Right cardiac atrium (tissue), 5 donors: Measurements from ENCODE around the gene ATP2A1. TPM values are rescaled to one million over a fixed set of nuclear protein-coding genes. Genes with fewer than 3 reads are reported as not detected.
"Not testable (repeated sequence)": the region's sequence is repeated elsewhere in the genome, so short reads cannot be mapped to it uniquely, and the experiment has no call there.

Source experiments
- ATAC-seq, 2 donors: fragments of 200-7000 bp; cut with Tn5 transposase; one replicate each; pipeline versions ENCODE4 v1.8.0 to v1.9.1; 2020; ENCODE audit warnings: moderate library complexity in 2 of 2, mild to moderate bottlenecking in 1 of 2
- DNase-seq, 3 donors: peaks; one replicate each; pipeline ENCODE4 v3.0.0-alpha.2; 2020
- H3K27ac ChIP-seq: one replicate; pipeline ENCODE4 v1.5.1; 2013; ENCODE audit warnings: mild to moderate bottlenecking, low read length, control low read depth, moderate library complexity
- H3K27me3 ChIP-seq: one replicate; pipeline ENCODE4 v1.6.1; 2013; ENCODE audit not compliant: control insufficient read depth, insufficient read depth
- H3K4me1 ChIP-seq: one replicate; pipeline ENCODE4 v1.6.1; 2013; ENCODE audit warnings: low read length; ENCODE audit not compliant: control insufficient read depth, insufficient read depth
- H3K4me3 ChIP-seq: one replicate; pipeline ENCODE4 v1.5.1; 2013; ENCODE audit warnings: low read length, control low read depth
- H3K9me3 ChIP-seq: one replicate; pipeline ENCODE4 v1.6.1; 2013; ENCODE audit warnings: low read length; ENCODE audit not compliant: control insufficient read depth
- WGBS: extraction: QIAGEN DNeasy Blood & Tissue Kit; methylation state at CpG from one replicate; pipeline ENCODE4 v1.1.7; 2013; 5-methylcytosine and 5-hydroxymethylcytosine counted together
- intact Hi-C, 4 donors: fragments of 100-400 bp; cut with DNase I; formaldehyde crosslinking; loops; one replicate each; pipeline versions ENCODE4 v1.11.0 to v1.14.0; 2022 to 2023
- microRNA-seq, 2 donors: library from miRNA; unstranded; fragments of <30 nt; microRNA quantifications; one replicate each; pipeline ENCODE4 v1.2.0, GENCODE V29; 2020 to 2021
- polyA plus RNA-seq: library from polyadenylated mRNA; stranded (reverse); fragments of 200-250 nt; gene quantifications from one replicate; pipeline ENCODE4 v1.2.3, GENCODE V29; 2013
- total RNA-seq, 4 donors: library from RNA; stranded (reverse); fragmentation: NEBNext Ultra II Directional; extraction: Animal tissue kit (Norgen Biotek cat#: 25700); gene quantifications; one replicate each; pipeline ENCODE4 v1.2.1, GENCODE V29; 2021
- donor health status: healthy with polysubstance abuse.
- donor health status: DM: no; HTN: yes; CAD: no.
- donor health status: DM: no; HTN: no; CAD: no.
- donor health status: DM: no; HTN: yes; CAD: no; lungs with severe emphysema.
- donor health status: DM: yes; HTN: yes; CAD: no.

ATP2A1 gene
- total and polyA plus RNA-seq, 5 donors, result 0.11 to 0.75 (median 0.48) TPM

DNA sequence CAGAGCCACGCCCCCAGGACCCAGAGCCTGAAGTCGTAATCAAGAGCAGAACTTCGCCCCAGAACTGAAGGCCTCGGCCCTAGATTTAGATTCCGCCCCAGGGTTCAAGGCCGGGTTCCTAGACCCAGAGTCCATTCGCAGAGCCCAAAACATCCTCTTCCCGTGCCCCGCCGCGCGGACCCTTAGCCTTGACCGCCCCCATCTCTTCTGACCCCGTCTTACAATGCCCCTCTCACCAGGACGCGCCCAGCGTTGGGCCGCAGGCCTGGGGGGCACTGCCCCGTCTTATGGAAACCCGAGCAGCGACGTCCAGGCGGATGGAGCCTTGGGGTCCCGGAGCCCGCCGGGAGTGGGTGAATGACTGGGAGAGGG, 58.5 kb downstream of the ATP2A1 start:
- H3K4me3 ChIP-seq, result no peak overlapping the region
- H3K4me1 ChIP-seq, result no peaks in the 10 kb centered on the region
- no peaks in the 10 kb centered on the region for H3K9me3 ChIP-seq
- peak in 1 of 2 donors; percentile 6 for ATAC-seq
- H3K27ac ChIP-seq, result no peak overlapping the region
- H3K27me3 ChIP-seq, result no peaks in the 10 kb centered on the region
- 67% methylated on average over 26 of the region's 26 CpGs for WGBS
- intact Hi-C loops, result no loop called here
- DNase-seq, result peak in 1 of 3 donors; percentile 67

GRCh38 chr16:28937222-28937876, 59.1 kb downstream of the ATP2A1 start:
- no peak for DNase-seq
- Histone ChIP-seq H3K27ac (no peak overlapping the region), H3K4me3 (no peak overlapping the region), H3K27me3 (no peaks in the 10 kb centered on the region), H3K4me1 (no peaks in the 10 kb centered on the region), H3K9me3 (no peaks in the 10 kb centered on the region)
- intact Hi-C loops, result no loop called here
- ATAC-seq, result no peak
- 80% methylated on average over 14 of the region's 14 CpGs for WGBS

- Histone ChIP-seq H3K27ac (no peak overlapping the region), H3K27me3 (no peaks in the 10 kb centered on the region), H3K4me3 (no peak overlapping the region), H3K4me1 (no peaks in the 10 kb centered on the region), H3K9me3 (no peaks in the 10 kb centered on the region)
- WGBS, result 83% methylated on average over 7 of the region's 7 CpGs
- intact Hi-C loops, result no loop called here
- no peak for DNase-seq
- ATAC-seq, result no peak
These were observed 60.4 kb downstream of the ATP2A1 start for GRCh38 chr16:28938721-28939120.

DNA sequence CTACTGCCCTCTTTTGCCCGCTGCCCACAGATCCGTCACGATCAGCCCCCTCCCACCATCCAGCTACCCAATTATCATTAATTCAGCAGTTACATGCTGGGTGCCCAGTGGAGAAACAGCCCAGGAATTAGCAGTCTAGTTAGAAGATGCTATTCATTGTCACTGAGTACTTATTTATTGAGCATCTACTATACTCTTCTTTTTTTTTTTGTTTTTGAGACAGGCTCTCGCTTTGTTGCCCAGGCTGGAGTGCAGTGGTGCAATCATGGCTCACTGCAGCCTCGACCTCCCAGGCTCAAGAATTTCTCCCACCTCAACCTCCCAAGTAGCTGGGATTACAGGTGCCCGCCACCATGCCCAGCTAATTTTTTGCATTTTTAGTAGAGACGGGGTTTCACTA, 61.5 kb downstream of the ATP2A1 start:
- not testable (repeated sequence) for H3K27ac ChIP-seq, H3K27me3 ChIP-seq, H3K4me1 ChIP-seq, H3K9me3 ChIP-seq, ATAC-seq, DNase-seq, H3K4me3 ChIP-seq
- intact Hi-C loops, result loop anchor here in 3 of 4 donors (5.0 to 10.0 kb wide), 2 partner anchors 65 to 118 kb away; partner anchors contain the start of genes ATP2A1 (in 2 of the 3) and ATXN2L (in 1 of the 3)
- WGBS, result 90% methylated on average over 7 of the region's 7 CpGs

- H3K4me1 ChIP-seq, result no peaks in the 10 kb centered on the region
- H3K27ac ChIP-seq, result no peak overlapping the region
- ATAC-seq, result no peak
- intact Hi-C loops, result loop anchor here in 3 of 4 donors (5.0 to 10.0 kb wide), 2 partner anchors 68 to 121 kb away; partner anchors contain the start of genes ATP2A1 (in 2 of the 3) and ATXN2L (in 1 of the 3)
- no peaks in the 10 kb centered on the region for H3K9me3 ChIP-seq
- no peak overlapping the region for H3K4me3 ChIP-seq
- no peaks in the 10 kb centered on the region for H3K27me3 ChIP-seq
- DNase-seq, result no peak
These were observed 65.0 kb downstream of the ATP2A1 start for GRCh38 chr16:28943281-28943680.

- H3K4me3 ChIP-seq, result no peak overlapping the region
- H3K27me3 ChIP-seq, result no peaks in the 10 kb centered on the region
- no peaks in the 10 kb centered on the region for H3K9me3 ChIP-seq
- ATAC-seq (no peak), DNase-seq (peak in 1 of 3 donors; percentile 2)
- intact Hi-C loops, result loop anchor here in 2 of 4 donors (10.0 kb wide), 1 partner anchor 72 kb away; the partner anchor contains the start of gene ATP2A1 (in 2 of the 2)
- no peak overlapping the region for H3K27ac ChIP-seq
- no peaks in the 10 kb centered on the region for H3K4me1 ChIP-seq
- WGBS, result 76% methylated on average over 4 of the region's 4 CpGs
These were observed 68.4 kb downstream of the ATP2A1 start for GRCh38 chr16:28946681-28947080.

DNA sequence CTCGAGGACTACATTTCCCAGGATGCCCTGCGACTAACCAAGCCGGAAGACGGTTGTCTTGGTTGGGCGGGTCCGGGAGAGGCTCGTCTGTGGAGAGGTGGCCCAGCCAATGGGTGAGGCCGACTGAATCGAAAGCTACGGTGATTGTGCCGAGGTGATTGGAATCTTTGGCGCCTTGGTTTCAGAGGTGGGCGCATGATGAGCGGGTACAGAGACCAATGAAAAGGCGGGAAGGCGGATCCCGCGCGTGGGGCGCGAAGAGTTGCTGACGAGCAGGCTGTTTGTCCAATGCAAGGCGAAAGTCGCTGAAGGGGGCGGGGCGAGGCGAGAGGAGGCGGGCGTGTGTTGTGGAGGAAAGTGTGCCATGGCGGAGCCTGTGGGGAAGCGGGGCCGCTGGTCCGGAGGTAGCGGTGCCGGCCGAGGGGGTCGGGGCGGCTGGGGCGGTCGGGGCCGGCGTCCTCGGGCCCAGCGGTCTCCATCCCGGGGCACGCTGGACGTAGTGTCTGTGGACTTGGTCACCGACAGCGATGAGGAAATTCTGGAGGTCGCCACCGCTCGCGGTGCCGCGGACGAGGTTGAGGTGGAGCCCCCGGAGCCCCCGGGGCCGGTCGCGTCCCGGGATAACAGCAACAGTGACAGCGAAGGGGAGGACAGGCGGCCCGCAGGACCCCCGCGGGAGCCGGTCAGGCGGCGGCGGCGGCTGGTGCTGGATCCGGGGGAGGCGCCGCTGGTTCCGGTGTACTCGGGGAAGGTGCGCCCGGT, 72.5 kb downstream of the ATP2A1 start, which contains the start of gene NFATC2IP:
Gene NFATC2IP (plus strand): TSS at position 290 of the 762 bp plus-strand sequence. CDS start 75 bp downstream, at position 365.
- Histone ChIP-seq H3K27me3 (no peaks in the 10 kb centered on the region), H3K27ac (peak within 1 kb of the TSS; percentile 49), H3K4me1 (no peaks in the 10 kb centered on the region), H3K4me3 (peak within 1 kb of the TSS; percentile 86), H3K9me3 (no peaks in the 10 kb centered on the region)
- intact Hi-C loops, result no loop called here
- ATAC-seq, result peak; percentile 98 to 99
- DNase-seq, result peak; percentile 99 to 100 (median 100)
- WGBS, result under 1% methylated on average over 79 of the region's 79 CpGs

DNA sequence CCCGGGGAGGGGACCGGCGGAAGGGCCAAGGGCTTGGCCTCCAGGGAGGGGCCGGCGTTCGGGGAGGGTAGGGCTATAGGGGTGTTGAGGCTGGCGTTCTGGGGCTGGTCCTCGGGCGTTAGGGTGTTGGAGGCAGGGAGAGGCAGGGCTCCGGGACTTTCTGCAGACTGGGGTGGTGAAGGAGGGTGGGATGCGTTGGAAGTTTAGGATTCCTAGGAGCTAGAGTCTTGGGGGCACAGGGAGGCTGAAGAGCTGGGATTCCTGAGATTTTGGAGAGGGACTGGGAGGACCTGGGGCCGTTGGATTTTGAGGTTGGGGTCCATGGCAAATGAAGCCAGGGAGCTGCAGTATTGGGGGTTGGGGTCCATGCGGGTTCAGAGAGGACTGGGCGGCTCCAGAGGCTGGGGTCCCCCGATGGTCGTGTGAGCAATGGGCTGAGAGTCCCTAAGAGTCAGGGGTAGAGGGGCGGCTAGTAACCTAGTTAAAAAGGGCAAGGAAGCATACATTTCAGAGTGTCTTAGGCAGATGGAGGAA, 73.2 kb downstream of the ATP2A1 start:
- H3K27me3 ChIP-seq, result no peaks in the 10 kb centered on the region
- WGBS, result 2% methylated on average over 17 of the region's 17 CpGs
- no peaks in the 10 kb centered on the region for H3K4me1 ChIP-seq
- no peaks in the 10 kb centered on the region for H3K9me3 ChIP-seq
- H3K4me3 ChIP-seq, result peak overlapping the region; percentile 86
- peak overlapping the region; percentile 40 for H3K27ac ChIP-seq
- DNase-seq (peak in 2 of 3 donors; percentile 30 to 82), ATAC-seq (peak; percentile 49 to 71)
- intact Hi-C loops, result no loop called here

Small RNA genes lying within 50 kb of the gene (microRNA-seq; reads per million reads assigned to microRNA genes)
- 0 reads per million in 2 donors for gene MIR4721

Other genes with a start within 250 kb of the ATP2A1 start
- under 1 TPM in 2 of 4 donors, not detected in 2; 0.44 to 0.95 TPM for gene NPIPB8, start 240.4 kb upstream of the ATP2A1 start, total RNA-seq
- not detected for gene NPIPB8, start 240.4 kb upstream of the ATP2A1 start, polyA plus RNA-seq
- gene EIF3C, start 167.0 kb upstream of the ATP2A1 start, total RNA-seq, result 100 to 1,000 TPM; 292 to 519 (median 437) TPM
- 241 TPM for gene EIF3C, start 167.0 kb upstream of the ATP2A1 start, polyA plus RNA-seq
- gene NPIPB9, start 126.7 kb upstream of the ATP2A1 start, total RNA-seq, result 1 to 10 TPM in 2 of 4 donors, not detected in 2; 1.3 to 1.6 TPM
- 0.45 TPM for gene NPIPB9, start 126.7 kb upstream of the ATP2A1 start, polyA plus RNA-seq
- gene ATXN2L, start 55.5 kb upstream of the ATP2A1 start, total RNA-seq, result 10 to 100 TPM; 55.3 to 59.8 (median 58.8) TPM
- gene ATXN2L, start 55.5 kb upstream of the ATP2A1 start, polyA plus RNA-seq, result 40.1 TPM
- 100 to 1,000 TPM; 160 to 188 (median 173) TPM for gene TUFM, start 32.1 kb upstream of the ATP2A1 start, total RNA-seq
- gene TUFM, start 32.1 kb upstream of the ATP2A1 start, polyA plus RNA-seq, result 227 TPM
- gene SH2B1, start 14.6 kb upstream of the ATP2A1 start, total RNA-seq, result 10 to 100 TPM; 38.6 to 50.2 (median 44.9) TPM
- gene SH2B1, start 14.6 kb upstream of the ATP2A1 start, polyA plus RNA-seq, result 41.7 TPM
- gene RABEP2, start 46.8 kb downstream of the ATP2A1 start, total RNA-seq, result 10 to 100 TPM; 13.4 to 24.3 (median 19.2) TPM
- 27.4 TPM for gene RABEP2, start 46.8 kb downstream of the ATP2A1 start, polyA plus RNA-seq
- under 1 TPM in 2 of 4 donors, not detected in 2; 0.12 to 0.20 TPM for gene CD19, start 53.5 kb downstream of the ATP2A1 start, total RNA-seq
- gene CD19, start 53.5 kb downstream of the ATP2A1 start, polyA plus RNA-seq, result 0.25 TPM
- 10 to 100 TPM; 17.0 to 18.0 (median 17.5) TPM for gene NFATC2IP, start 72.4 kb downstream of the ATP2A1 start, total RNA-seq
- gene NFATC2IP, start 72.4 kb downstream of the ATP2A1 start, polyA plus RNA-seq, result 13.4 TPM
- 10 to 100 TPM; 16.1 to 18.0 (median 16.5) TPM for gene SPNS1, start 96.3 kb downstream of the ATP2A1 start, total RNA-seq
- 19.5 TPM for gene SPNS1, start 96.3 kb downstream of the ATP2A1 start, polyA plus RNA-seq
- gene LAT, start 106.6 kb downstream of the ATP2A1 start, total RNA-seq, result 1 to 10 TPM; 1.2 to 2.9 (median 2.2) TPM
- 2.0 TPM for gene LAT, start 106.6 kb downstream of the ATP2A1 start, polyA plus RNA-seq